G401.6 (cell line): Measurements from ENCODE around the gene CRADD.

ENCODE experiments used
- FAIRE-seq: peaks from 2 replicates; lab custom pipeline; 2012; peaks lifted over from hg19 to GRCh38; lab: Jason Lieb, UNC

The CRADD gene

DNA sequence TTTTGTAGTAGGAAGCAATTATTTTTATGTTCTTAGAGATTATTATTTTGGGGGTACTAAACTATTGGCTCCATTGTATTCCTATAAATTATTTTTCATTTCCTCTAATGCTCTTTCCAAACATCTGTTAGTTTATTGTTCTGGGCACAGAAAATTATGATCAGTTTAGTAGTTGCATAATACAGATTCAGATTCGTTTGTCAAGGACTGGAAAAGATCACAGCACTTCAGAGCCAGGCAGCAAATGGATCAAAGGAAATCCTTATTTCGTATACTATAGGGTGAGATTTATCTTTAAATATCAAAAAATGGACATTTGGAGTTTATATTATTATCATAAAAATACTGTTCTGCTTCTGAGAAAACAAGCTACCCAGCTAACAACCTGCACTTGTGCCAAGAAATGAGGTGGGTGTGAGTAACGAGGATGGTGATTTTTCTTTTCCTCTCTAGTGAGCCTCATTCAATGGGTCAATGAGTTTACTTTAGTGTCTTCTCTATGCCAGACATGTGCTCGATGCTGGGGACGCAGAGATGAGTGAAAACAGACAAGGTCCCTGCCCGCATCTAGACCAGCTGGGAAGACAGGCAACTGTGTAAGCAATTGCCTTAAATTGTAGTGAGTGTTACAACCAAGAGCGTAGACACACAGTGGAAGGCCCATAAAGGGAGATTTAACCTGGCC, 262.6 kb downstream of the CRADD start:
- FAIRE-seq = no peak

GRCh38 chr12:93943780-93944179, 266.6 kb downstream of the CRADD start:
- FAIRE-seq = no peak

GRCh38 chr12:93944201-93944600, 267.0 kb downstream of the CRADD start:
- FAIRE-seq = no peak
